GM18868 (cell line): ENCODE measurements around the gene VHLL.

Experiments
- ATAC-seq: cut with Tn5 transposase; IDR thresholded peaks from one replicate; pipeline ENCODE4 v1.9.1; 2021; ENCODE audit warnings: mild to moderate bottlenecking, moderate library complexity; ENCODE audit not compliant: unreplicated experiment

Gene VHLL

DNA sequence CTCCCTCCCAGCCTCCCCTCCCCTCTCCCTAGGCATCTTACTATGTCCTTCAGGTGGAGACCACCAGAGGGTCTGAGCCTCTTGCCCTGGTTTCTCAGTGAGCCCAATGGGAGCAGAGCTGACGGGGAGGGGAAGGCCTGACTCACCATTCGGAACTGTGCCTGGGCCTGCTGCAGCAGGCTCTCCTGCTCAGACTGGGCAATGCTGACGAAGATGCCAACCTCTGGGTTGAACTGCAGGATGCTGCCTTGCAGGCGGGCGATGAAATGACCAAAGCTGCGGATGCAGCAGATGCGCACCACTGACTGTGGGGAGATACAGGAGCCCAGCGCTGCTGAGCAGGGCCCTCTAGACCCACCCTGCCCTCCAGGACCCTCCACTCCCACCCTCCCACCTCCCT, 40.2 kb downstream of the VHLL start:
- no peak for ATAC-seq

DNA sequence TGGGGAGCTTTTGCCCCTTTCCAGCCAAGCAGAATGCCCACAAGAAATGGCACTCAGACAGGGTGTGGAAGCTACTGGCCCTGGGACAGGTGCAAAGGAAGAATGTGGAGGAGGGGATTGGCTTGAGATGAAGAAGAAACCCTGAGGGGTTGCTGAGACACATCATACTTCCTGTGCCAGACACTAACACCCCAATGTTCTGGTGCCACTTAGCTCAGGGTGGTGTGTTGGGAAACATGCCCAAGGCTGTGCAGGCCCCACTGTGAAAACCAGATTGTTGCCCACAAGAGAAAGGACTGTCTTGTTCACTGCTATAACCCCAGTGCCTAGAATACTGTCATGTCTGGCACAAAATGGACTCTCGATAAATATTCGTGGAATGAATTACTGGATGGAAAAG, 41.4 kb downstream of the VHLL start:
- ATAC-seq, result no peak

DNA sequence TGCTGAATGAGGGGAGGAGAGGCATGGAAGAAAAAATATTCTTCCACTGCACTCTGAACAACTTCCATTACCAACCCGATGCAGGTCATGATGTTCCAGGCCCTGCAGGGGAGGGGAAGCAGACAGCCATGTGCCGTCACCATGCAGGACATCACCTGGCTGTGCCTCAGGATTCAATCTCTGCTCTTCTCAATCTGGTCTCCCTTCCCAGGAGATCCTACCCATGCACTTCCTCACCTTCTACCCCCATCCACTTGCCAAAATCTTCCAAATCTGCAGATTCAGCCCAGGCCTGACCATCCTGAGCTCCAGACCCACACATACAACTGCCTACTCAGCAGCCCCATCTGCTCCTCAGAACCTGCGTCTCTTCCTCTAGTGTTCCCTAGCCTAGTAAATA, 45.5 kb downstream of the VHLL start:
- no peak for ATAC-seq

DNA sequence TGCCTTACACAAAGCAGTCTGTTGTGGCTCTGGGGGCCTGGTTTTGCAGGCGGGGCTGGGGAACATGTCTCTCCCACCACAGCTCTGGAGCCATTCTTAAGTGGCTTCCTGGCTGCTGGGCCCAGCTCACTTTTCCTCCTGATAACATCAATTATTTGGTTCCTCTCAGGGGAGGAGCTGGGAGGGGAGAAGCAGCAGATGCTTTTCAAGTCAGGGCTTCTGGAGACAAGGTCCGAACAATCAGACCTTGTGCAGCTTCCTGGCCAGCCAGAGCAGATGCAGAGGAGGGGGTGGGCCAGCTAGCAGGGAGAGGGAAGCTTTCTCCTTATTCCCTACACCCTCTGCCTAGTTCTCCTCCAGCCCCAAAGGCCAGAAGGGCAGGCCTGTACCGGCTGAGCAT, 47.6 kb downstream of the VHLL start:
- no peak for ATAC-seq

DNA sequence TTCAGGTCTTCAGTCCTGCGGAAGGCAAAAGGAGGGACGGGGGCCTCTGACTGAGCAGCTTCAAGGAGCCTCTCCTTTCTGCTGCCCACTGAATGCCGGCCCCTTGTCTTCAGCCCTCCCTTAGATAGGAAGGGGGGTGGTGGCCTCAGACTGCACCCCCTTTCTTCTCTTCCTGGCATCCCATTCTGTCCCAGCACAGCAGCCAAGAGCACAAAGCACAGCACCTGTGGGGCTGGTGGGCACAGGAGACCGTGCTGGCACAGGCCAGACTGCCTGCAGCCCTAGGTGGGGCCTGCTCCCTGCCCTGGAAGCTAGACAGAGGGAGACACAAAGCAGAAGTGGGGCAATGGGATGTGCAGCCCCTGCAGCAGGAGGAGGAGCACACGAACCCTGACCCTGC, 49.5 kb downstream of the VHLL start:
- ATAC-seq, result no peak
